GM10847 (cell line): Measurements from ENCODE around the gene CDK5RAP2.

ENCODE experiments used
- POLR2A ChIP-seq: IDR thresholded peaks from 2 replicates; pipeline ENCODE4 v1.6.1; 2011; ENCODE audit not compliant: insufficient read length; ENCODE audit errors: extremely low read depth

Gene CDK5RAP2

DNA sequence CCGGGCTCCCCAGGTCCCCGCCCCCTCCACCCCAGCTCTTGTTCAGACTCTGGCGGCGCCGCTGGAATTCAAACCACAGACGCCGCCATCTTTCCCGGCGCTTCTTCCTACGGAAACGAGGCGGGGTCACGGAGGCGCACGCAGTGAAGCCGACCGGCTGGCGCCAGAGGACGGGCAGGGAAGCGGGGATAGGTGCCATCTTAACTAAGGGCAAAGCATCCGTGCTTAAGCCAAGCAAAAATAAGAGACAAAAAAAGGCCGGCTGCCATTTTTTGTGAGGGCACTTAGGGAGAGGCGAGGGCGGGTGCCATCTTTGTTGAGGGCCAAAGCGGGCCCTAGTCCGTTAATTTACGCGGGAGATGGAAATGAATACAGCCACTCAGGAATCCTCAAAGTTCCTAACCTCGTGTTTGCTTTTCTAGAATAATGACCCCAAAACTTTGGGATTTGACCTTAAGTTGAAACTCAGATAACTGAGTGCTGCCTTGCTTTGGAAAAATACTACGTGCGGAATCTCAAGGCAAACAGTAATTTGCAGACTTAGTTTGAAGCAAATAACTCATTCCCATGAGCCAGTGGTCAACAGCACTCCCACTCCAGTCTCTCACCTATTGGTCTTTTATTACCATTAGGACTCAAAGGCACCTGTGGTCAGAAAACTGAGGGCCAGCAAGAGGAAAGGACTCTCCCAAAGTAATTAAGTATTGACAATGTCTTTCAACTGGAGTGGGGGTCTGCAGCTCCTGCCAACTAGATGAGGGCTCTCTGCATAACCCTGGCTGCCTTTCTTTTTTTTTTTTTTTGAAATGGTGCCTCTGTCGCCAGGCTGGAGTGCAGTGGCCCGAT is at the start of gene CDK5RAP2:
Gene CDK5RAP2, minus strand, starts transcription at position 117 of the 846 bp plus-strand sequence. CDS start 189 bp downstream, outside the sequence.
- TF ChIP-seq POLR2A: peak; percentile 38

DNA sequence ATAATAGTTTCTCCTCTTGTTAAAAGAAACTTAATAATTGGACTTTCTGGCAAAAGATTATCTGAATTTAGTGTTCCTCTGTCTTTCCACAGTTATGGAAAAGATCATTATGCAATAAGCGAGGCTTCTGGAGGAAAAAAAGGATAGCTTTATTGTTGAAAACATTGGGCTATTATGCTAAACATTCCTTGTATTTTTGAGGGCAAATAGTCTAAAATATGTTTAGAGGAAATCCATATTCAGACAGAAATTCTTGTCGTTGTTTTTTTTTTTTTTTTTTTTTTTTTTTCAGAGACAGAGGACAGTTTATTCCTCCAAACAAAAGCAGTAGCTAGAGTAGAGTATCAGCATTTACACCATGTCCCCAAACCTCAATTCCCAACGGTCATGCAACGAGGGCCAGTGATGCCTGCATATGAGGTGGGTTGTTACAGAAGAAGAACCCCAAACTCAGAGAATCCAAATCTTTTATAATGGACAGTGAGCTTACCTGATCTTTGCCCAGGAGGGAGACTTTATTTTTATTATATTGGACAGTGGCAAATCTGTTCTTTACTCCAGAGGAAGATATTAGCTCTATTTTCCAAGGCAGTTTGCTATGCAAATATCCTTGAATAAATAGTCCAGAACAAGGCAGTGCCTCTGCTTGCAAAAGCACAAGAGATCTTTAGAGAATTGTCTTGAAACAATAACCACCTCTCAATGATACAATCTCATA is 48.4 kb upstream of the CDK5RAP2 start:
- no peak for TF ChIP-seq POLR2A

DNA sequence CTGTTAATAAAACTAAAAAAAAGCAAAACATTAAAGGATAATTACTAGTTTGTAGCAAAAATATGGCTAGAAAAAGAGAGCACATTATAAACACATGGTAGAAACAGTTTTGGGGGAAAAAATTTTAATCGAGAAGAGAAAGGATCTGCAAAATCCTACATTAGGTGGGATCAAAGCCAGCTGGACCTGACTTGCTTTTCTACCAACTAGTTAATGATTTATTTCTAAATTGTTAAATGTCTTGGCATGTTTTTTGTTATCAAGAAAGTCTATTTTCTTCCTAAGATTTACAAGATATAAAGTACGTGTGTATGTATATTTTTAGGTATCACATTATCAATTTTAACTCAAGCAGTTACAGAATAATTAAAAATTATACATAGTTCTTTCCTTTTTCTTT is 47.1 kb upstream of the CDK5RAP2 start:
- TF ChIP-seq POLR2A: no peak

- no peak for TF ChIP-seq POLR2A
Observed at GRCh38 chr9:120626512-120626911, 46.5 kb upstream of the CDK5RAP2 start.

GRCh38 chr9:120625222-120625621 is 45.3 kb upstream of the CDK5RAP2 start:
- no peak for TF ChIP-seq POLR2A

DNA sequence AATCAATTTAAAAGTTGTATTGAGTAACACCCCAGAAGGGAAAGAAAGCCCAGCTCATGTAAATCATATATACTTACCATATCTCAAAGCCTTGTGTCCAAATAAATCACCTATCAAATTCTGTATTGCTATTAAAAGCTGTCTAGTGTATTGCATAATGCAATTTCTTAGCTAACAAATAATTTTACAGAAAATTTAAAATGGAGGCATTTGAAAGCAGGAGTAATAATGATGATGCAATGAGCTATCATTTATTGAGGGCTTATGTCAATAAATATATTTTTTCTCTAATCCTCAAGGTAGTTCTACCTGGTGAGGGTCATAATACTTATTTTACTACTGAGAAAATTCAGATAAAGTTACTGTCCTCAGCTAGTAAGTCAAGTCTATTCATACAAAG is 42.8 kb upstream of the CDK5RAP2 start:
- no peak for TF ChIP-seq POLR2A

DNA sequence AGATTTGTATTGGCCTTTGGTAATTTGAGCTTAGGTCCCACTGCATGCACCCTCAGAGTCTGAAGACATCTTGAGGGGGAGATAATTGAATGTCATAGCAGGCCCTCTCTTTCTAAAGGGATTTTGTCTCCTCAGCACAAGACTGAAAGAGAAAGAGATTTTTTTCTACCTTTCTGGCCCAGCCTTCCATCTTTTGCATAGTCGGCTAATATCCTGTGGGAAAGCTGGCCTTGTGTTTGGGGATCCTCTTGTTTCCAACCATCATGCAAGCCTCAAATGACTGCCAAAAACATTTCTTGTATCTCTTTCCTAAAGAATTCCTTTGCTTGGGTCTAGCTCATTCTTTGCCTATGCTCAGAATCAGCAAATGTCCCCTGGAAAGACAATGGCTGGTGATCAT is 42.0 kb upstream of the CDK5RAP2 start:
- no peak for TF ChIP-seq POLR2A

DNA sequence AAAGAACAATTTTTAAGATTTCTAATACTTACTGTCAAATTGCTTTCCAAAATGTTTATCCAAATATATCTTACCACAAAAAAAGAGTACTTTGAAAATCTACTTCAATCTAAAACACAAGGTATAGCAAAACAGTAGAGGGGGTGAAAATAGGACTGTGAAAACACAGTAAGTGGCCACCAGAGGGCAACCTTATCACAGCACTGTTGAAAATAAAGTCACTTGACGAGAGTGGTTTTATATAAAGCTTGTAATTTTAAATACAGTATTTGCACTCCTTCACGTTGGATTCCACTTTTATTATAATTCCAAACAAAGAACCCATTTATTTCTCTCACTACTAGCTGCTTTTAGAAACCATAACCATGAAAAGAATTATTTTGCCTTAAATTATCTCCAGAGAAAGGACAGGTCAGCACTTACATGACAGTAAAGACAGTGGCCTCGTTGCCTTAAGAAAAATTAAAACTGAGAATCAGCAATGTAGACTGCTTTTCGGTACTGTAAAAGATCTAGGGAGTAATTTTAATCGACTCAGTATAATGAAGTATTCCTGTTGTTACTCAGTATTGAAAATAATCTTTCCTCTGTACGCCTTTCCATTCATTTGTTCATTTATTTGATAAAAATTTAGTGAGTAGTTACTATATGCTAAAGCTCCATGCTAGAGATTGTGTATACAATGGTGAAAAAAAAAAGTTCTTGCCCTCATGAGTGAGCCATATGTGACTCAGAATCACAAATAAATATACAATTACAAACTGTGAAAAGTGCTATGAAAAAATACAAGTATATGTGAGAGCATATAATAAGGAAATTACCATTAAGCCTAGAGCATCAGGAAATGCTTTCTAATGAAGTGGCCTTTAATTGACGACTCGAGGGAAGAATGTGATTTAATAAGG is 40.0 kb upstream of the CDK5RAP2 start:
- TF ChIP-seq POLR2A: no peak

DNA sequence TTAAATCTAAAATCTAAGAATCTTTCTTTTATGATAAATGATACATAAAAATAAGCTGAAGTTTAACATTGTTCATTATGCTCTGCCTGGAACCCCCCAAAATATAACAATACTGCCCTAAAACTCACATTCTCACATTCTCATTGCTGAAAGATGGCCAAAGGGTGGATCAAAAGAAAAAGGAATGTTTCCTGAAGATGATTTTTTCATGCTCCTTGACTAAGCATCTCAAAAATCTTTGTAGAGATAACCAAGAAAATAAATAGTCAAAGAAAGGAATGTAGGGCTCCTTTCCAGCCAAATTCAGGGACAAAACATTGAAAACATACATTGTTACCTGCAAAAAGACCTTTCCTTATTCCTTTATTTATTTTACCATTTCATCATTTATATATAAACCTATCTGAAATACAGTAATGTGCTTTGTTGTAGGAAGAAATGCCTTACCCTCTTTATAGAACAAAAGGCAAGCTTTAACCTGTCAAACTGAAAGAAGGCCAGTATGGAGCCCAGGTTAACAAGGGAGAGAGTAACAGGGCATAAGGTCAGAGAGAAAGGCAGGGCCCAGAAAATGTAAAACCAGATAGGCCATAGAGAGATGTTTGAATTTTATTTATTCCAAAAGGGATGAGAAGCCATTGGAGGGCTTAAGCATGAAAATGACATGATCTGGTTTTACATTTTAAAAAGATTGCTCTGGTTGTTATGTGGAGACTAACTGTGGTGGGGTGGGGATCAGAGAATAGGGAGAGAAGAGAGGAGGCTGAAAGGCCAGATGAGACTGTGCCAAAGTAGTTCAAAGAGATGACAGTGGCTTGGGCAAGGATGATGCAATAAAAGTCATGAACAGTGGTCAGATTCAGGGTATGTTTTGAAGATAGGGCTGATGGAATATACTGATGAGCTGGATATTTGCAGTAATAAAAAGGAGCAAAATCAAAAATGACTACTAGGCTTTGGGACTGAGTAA is 37.3 kb upstream of the CDK5RAP2 start:
- TF ChIP-seq POLR2A: no peak

DNA sequence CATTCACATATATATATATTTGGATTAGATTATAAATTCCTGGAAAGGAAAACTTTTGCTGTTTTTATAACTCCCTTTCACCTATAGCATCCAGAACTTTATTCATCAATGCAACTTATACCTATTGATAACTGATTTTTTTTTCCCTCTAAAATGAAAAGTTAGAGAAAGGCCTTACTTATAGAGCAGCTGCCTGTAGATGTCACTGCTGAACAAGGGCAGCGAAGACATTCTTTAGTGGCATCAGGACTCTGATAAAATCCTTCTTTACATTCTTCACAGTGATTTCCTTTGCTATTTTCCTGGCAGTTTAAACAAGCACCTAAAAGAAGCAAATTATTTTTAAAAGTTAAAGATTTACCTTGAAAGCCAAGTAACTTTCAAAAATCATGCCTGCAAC is 32.3 kb upstream of the CDK5RAP2 start:
- TF ChIP-seq POLR2A: no peak

GRCh38 chr9:120611690-120612068 is 31.7 kb upstream of the CDK5RAP2 start:
- no peak for TF ChIP-seq POLR2A

DNA sequence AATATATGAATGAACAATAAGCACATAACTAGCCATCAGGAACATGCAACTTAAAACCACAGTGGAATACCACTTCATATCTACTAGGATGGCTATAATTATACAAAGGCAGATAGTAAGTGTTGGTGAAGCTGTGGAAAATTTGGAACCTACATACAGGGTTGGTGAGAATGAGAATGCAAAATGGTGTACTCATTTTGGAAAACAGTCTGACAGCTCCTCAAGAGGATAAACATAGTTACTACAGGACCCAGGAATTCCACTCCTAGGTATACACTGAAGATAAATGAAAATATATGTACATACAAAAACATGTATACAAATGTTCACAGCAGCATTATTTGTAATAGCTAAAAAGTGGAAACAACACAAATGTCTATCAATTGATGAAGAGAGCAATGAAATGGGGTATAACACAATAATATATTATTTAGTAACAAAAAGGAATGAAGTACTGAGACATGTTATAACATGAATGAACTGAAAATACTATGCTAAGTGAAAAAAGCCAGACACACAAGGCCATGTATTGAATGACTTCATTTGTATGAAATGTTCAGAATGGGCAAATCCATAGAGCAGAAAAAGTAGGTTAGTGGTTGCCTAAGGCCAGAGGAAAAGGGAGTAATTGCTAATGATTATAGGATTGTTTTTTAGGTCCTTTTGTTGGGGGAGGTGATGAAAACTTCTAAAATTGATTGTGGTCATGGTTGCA is 31.2 kb upstream of the CDK5RAP2 start:
- no peak for TF ChIP-seq POLR2A

GRCh38 chr9:120609636-120610035 is 29.7 kb upstream of the CDK5RAP2 start:
- no peak for TF ChIP-seq POLR2A

GRCh38 chr9:120608421-120608820 is 28.5 kb upstream of the CDK5RAP2 start:
- no peak for TF ChIP-seq POLR2A

DNA sequence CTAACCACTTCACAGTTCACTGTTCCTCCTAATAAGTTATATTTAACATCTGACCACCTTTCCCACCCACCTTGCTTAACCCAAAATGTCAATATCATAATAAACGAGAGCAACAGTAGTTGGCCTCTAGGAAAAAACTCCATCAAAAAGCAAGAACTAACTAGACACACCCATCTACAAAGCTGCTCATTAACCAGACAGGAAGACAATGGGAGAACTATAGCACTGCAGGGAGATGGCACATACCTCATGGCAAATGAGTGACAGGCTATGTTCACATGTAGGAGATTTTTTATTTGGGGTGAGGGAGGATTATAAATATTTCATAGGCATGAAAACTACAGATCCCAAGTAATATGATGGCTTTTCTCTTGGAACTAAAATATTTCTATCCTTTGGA is 23.6 kb upstream of the CDK5RAP2 start:
- TF ChIP-seq POLR2A: no peak
